Kidney epithelial cell (primary cell): ENCODE results near the gene ATOH7. TPM values are rescaled to one million over a fixed set of nuclear protein-coding genes. Genes with fewer than 3 reads are reported as not detected.
"Not testable (repeated sequence)": the region's sequence is repeated elsewhere in the genome, so short reads cannot be mapped to it uniquely, and the experiment has no call there.

Experiments
- DNase-seq: peaks from one replicate; pipeline ENCODE4 v3.0.0-alpha.2; 2010; ENCODE audit warnings: low read depth
- H3K27me3 ChIP-seq: 2 replicates; pipeline ENCODE4 v1.6.0; 2011; ENCODE audit warnings: low read length; ENCODE audit not compliant: control insufficient read depth, insufficient read depth
- H3K36me3 ChIP-seq: 2 replicates; pipeline ENCODE4 v1.5.1; 2011; ENCODE audit warnings: low read length; ENCODE audit not compliant: control insufficient read depth, insufficient read depth
- H3K4me3 ChIP-seq: 2 replicates; pipeline ENCODE4 v1.5.1; 2011; ENCODE audit warnings: low read depth, mild to moderate bottlenecking, control low read depth, low read length
- CTCF ChIP-seq: IDR thresholded peaks from 2 replicates; pipeline ENCODE4 v1.5.1; 2011; ENCODE audit warnings: mild to moderate bottlenecking, moderate library complexity, low read length, control low read depth, inconsistent platforms; ENCODE audit not compliant: insufficient read depth, poor library complexity, severe bottlenecking
- total RNA-seq: library from RNA; depleted of rRNA; stranded (reverse); fragments of >200 nt; gene quantifications from 2 replicates; pipeline ENCODE4 v1.2.3, GENCODE V29; 2015

The ATOH7 gene
- total RNA-seq, 1 donor from 2014 or later: not detected

- Histone ChIP-seq H3K36me3 (no peaks in the 10 kb centered on the region), H3K4me3 (no peak overlapping the region), H3K27me3 (no peaks in the 10 kb centered on the region)
- no peak for TF ChIP-seq CTCF
- no peak for DNase-seq
Measured at GRCh38 chr10:68196701-68197100, 35.2 kb downstream of the ATOH7 start.

- not testable (repeated sequence) for H3K36me3 ChIP-seq, H3K27me3 ChIP-seq, DNase-seq, H3K4me3 ChIP-seq
Measured at GRCh38 chr10:68195776-68196175, 36.1 kb downstream of the ATOH7 start.

- TF ChIP-seq CTCF: no peak
- DNase-seq: no peak
- H3K36me3 ChIP-seq: no peaks in the 10 kb centered on the region
- no peak overlapping the region for H3K4me3 ChIP-seq
- no peaks in the 10 kb centered on the region for H3K27me3 ChIP-seq
Measured at GRCh38 chr10:68194290-68194689, 37.6 kb downstream of the ATOH7 start.

- no peak for TF ChIP-seq CTCF
- no peak for DNase-seq
- no peak overlapping the region for H3K4me3 ChIP-seq
- H3K36me3 ChIP-seq: no peaks in the 10 kb centered on the region
- no peaks in the 10 kb centered on the region for H3K27me3 ChIP-seq
Measured at GRCh38 chr10:68192113-68192512, 39.8 kb downstream of the ATOH7 start.

- no peak for TF ChIP-seq CTCF
- H3K27me3 ChIP-seq: no peaks in the 10 kb centered on the region
- H3K36me3 ChIP-seq: no peaks in the 10 kb centered on the region
Measured at GRCh38 chr10:68188835-68189234, 43.1 kb downstream of the ATOH7 start.

GRCh38 chr10:68185085-68185484 lies 46.8 kb downstream of the ATOH7 start:
- no peak for TF ChIP-seq CTCF
- no peaks in the 10 kb centered on the region for H3K27me3 ChIP-seq

More at GRCh38 chr10:68188835-68189234, 43.1 kb downstream of the ATOH7 start:
- DNase-seq: no peak
- no peak overlapping the region for H3K4me3 ChIP-seq

GRCh38 chr10:68184546-68184945 lies 47.4 kb downstream of the ATOH7 start:
- no peak for TF ChIP-seq CTCF
- Histone ChIP-seq H3K4me3 (no peak overlapping the region), H3K36me3 (no peaks in the 10 kb centered on the region), H3K27me3 (no peaks in the 10 kb centered on the region)
- no peak for DNase-seq

More at GRCh38 chr10:68185085-68185484, 46.8 kb downstream of the ATOH7 start:
- no peak overlapping the region for H3K4me3 ChIP-seq
- no peaks in the 10 kb centered on the region for H3K36me3 ChIP-seq
- no peak for DNase-seq
